Erythroblast (primary cell): Measurements from ENCODE around the gene PIK3R6.

Experiments used
- GATA1 ChIP-seq: IDR thresholded peaks from 2 replicates; pipeline ENCODE4 v1.6.1; 2011; ENCODE audit warnings: low read depth, mild to moderate bottlenecking, control low read depth, low read length, moderate library complexity
- POLR2A ChIP-seq: IDR thresholded peaks from 2 replicates; pipeline ENCODE4 v1.6.1; 2011; ENCODE audit warnings: mild to moderate bottlenecking, low read length

DNA sequence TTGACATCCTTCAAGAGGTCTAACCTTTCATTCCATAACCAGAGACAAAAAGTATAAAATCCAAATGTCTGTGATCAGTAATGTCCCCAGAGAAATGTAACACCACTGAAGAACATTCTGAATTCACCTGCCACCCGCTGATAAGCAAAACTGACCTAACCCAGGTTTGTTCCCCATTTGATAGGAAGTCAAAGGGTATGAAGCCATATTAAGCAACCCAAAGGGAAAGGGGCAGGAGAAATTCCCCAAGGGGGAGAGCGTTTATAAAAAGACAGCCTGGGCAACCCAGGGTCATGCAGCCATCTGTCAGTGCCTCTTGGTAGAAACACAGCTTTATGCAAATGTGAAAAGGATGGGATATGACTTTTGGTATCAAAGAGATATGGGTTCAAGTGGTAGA lies 30.7 kb upstream of the PIK3R6 start:
- TF ChIP-seq POLR2A (no peak), GATA1 (no peak)
